COLO829 (cell line): ENCODE data around the gene RARRES2.
"Not testable (repeated sequence)": the region's sequence is repeated elsewhere in the genome, so short reads cannot be mapped to it uniquely, and the experiment has no call there.

ENCODE experiments used
- DNase-seq: peaks from one replicate; pipeline ENCODE4 v3.0.0; 2012; ENCODE audit warnings: low spot score

Gene RARRES2

DNA sequence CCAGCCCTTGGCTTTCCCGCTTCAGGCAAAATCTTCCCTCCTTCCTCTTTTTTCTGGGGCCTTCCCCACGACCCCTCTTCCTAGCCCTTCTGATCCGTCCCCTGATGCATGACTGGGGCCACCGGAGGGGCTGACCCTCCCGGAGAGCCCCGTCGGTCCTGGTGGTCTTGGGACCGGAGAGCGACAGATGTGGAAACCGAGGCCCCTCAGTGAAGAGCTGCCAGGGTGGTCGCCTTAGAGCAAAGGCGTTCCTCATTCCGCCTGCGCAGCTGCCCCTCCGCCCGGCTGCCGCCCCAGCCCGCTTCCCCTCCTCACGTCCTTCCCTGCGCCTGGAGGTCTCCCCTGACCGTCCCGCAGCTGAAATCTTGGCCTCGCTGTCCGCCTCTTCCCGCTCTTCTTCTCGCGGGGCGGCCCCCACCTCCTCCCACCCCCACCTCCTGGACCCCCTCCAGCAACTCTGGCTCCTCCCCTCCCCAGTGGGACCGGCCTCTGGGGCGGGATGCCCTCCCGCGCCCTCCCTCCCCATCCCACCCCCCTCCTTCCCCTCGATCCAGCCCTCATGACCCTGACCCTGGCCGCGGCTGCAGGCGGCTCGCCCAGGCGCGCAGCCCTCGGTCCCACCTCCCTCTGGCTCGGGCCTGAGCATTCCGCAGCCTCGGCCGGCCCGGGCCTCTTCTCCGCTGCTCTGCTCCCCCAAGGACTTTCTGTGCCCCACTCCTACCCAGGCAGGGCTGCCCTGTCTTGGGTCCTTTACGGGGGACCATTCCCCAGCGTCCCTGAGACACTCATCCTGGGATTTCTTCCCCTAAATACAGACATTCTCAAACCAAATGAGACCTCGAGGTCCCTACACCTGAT, at the start of gene RARRES2:
TSS of gene RARRES2 (minus strand) at position 367 of the 858 bp plus-strand sequence. CDS start 1,020 bp downstream, outside the sequence.
- DNase-seq = no peak

DNA sequence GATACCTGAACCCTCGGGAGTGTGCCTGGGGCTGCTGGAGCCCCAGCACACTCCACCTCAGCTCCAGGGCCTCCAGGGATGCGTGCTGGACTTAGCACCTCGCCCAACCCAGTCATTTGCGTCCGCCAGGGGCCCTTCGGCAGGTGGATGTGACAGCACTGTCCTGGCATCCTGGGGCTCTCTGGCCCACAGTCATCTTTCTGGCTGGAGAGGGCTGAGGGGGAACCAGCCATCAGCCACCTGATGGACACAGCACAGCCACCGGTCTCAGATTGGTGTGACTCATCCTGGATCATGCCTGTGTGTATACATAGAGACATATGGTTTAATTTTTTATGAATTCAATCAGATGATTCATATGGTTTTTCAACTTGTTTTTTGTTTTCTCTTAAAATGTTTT, 48.8 kb upstream of the RARRES2 start:
- DNase-seq = no peak

DNA sequence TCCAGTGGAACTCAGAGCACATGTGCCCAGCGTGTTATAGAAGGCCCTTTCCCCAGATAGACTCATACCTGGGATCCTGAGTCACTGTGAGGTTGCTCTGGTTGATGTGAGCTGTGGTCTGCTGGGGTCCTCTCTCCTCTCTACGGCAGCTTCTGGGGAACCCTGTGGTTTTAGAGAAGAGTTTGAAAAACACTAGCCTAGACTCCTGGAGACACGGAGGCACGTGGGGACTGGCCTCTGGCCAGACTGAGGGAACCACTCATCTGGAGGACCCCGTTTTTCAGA, 48.0 kb upstream of the RARRES2 start:
- DNase-seq = no peak

DNA sequence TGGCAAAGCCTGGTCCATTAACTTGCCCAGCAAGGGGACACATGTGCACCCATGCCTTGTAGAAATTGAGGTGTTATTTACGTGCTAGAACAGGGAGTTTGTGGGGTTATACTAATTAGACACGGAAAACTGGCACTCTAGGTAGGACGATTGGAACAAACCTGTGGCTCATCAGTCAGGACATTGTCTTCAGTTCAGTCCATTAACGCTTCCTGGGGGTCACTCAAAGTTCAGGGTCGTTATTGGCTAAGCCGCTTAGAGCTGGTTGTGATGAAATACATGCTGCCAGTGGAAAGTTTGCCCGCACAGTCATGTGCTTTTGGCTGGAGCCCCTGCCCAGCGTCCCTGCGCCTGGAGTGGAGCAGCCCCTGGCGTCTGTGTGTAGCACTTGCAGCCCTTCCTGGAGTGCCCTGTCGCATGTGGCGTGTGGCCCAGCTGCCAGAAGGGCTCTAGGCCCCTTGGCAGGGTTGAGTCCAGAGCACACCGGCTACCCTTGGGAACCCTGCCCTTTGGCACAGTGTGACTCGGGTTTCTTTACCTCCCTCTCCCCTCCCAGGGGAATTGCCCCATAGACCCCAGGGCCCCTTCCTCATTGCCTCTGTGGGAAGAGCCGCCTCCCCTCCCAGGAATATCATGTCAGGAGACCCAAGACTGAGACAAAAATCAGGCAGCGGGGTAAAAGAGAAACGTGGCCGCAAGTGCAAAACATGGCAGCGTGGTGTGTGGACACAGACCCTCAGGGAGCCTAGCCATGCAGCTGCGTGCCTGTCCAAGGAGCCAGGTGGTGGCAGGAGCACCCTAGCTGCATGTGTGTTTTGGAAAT, 47.5 kb upstream of the RARRES2 start:
- no peak for DNase-seq

DNA sequence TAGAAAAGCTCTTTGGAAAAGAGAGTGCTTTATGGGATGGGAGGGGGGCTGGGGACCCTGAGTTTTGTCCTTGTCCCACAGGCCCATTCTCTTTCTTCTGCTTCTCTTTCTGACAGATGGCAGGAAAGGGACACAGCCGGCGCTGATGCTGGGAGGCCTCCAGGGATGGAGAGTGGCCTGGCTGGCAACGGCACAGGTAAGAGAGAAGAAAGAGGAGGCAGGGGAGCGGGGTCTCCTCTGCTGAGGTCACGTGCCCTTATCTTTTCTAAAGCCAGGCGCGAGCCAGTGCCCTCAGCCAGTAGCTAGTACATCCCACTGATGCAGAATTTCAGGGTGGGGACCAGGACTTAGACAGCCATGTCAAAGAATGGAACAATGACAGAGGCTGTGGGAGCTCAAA, 46.9 kb upstream of the RARRES2 start:
- no peak for DNase-seq

DNA sequence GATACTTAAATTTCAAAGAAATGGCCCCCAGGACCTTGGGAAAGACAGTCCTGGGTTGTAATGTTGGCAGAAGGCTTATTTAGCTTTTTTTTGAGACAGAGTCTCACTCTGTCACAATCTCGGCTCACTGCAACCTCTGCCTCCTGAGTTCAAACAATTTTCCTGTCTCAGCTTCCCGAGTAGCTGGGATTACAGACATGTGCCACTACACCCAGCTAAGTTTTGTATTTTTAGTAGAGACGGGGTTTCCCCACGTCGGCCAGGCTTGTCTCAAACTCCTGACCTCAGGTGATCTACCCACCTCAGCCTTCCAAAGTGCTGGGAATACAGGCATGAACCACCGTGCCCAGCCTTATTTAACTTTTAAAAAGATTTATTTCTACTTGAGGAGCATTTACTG, 44.5 kb upstream of the RARRES2 start:
- not testable (repeated sequence) for DNase-seq

DNA sequence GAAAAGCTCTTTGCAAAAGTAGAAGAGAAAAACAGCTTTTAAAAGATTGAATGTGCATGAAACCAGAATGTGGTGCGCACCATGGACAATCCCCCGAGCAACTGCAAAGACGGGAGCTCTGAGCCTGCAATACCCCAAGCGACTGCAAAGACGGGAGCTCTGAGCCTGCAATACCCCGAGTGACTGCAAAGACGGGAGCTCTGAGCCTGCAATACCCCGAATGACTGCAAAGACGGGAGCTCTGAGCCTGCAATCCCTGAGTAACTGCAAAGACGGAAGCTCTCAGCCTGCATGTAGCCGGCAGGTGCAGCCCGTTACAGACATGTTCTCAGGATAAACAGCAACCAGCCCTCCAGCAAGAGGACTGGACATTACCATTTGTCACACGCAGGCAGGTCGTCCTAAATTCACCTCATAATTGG, 43.9 kb upstream of the RARRES2 start:
- DNase-seq = no peak

DNA sequence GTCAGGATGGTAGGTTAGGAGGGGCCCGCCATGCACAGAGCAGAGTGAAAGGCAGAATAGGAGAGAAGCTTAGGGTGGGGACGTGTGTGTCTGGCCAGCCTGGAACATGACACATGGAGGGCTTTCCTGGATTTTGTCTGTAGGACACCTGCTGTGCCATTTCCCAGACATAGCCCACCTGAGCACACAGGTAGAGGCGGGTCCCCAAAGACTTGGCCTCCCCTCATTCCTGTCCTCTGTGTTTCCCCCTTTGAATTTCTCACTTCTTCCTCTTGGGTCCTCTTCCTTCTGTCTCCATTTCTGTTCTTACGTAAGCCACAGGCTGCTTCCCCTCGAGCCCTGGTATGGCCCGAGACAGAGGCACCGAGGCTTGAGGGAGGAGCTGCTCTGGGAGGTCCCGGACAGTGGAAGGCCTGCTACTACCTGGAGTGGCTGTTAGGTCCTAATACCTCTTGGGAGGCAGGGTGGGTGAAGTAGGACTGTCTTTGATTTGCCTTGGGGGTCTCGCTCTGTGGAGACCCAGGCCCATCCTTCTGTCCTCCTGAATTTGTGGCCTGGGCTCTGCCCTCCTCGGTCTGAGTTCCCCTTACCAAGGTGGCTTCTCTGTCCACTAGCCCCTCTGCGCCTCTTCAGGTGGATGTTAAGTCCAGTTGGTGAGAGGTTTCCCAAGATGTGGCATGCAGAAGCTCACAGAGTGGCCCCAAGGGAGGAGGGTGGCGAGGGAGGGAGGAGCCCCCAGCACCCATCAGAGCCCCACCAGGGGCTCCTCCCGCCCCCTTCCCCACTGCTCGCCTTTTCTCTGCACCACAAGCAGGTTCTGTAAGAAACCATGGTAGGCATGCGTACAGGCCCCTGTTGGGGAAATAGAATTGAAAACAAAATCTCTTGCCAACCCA, 43.2 kb upstream of the RARRES2 start:
- DNase-seq = no peak

DNA sequence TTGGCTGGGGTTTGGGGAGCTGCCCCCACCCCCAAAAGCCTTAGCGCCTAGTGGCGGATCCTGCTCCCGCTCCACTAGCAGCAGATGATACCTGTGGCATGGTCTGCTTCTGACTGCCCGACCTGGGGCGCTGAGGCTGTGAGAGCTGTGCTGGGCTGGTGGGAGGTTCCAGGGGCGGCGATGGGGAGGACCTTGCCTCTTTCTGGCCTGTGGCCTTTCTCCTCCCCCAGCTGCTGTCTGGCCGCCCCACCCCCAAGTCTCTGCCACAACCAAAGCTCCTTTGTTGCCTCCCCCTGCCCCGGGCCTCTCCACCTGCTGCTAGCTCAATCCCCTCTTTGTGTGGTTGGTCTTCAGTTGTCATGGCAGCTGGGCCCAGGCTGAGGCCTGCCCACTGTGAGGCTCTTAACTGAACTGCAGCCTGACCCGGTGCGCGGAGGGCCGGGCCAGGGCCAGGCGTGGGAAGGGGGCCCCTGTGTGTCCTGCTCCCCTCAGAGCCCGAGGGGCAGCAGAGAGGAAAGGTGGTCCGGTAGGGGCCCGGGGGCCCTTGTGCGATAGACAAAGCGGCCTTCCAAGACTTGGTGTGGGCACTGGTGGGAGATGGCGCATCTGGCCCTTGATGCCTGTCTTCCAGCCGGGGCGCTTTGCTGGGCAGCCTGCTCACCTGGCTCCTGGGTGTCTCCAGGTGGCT, 42.4 kb upstream of the RARRES2 start:
- DNase-seq = peak; percentile 98

DNA sequence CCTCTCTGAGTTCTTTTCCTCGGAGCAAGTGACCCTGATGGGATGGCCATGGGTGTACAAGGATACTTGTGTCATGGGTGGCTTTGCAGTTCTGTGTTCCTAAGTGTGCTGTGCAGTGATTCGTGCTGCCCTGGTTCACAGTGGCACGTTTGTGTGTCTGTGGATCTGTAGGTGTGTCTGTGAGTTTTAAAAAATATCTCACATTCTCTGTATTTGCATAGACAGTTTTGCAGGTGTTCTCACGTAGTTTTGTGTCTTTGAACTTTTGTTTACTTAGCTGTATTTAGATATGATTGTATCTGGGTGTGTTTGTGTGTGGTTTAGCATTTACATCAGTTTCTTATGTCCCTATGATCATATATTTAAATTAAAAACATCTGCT, 41.4 kb upstream of the RARRES2 start:
- DNase-seq = no peak

DNA sequence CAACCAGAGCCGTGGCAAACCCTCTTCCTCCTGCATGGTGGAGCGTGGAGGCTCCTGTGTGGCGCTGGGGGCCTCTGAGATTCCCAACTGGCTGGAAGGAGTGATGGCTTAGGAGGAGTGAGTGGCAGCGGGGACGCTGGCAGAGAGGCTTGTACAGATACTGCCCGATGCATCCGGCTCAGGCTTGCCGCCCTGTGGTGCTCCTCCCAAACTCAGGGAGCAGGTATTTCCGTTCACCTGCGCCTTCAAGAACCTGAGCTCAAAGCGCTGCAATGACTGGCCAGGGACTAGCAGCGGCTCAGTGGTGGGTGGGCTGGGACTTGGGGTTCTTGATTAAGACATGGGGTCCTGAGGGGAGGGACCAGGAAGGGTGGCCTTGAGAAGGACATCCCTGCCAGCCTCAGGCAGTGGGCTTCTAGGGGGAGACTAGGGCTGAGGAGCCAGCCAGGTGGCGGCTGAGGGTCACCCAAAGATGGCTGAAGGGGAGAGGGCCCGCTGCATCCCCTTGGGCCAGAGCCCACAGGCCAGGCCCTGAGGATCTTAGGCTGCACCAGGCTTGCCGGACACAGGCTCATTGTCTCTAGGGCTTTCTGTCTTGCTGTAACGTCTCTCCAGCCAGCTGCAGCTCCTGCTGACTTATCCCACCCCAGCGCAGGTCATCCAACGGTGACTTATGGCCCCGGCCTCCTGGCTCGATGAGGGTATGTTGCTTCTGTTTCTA, 40.9 kb upstream of the RARRES2 start:
- DNase-seq = no peak

DNA sequence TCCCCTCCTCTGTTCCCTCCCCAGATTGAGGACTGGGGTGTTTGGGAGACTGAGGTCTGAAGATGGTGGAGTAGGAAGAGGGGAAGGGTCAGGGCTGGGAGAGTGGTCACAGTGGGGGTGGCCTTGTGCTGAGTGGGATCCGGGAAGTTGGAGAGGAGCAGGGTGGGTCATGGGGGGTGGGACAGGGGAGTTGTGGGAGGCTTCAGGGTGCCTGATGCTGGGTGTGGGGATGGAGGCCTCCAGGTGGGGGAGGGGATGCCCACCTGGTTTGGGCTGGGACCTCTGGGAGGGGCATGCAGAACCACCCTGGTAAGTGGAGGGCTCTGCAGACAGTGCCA, 40.3 kb upstream of the RARRES2 start:
- DNase-seq = no peak

DNA sequence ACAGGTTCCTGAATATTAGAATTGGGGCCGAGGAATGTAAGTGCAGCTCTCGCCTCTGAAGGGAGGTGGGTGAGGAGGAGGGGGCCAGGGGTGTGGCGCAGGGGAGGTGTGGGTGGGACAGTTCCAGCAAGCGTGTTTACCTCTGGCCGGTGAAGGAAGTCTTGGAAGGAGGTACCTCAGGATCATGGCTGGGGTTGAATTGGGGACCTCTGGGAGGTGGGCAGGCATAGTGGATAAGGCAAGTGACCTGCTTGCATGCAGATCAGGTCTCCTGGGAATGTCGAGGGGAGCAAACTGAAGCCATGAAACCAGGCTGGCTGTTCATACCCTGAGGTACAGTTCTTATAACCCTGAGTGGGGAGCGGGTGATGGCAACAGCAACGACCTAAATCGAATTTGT, 39.7 kb upstream of the RARRES2 start:
- no peak for DNase-seq

DNA sequence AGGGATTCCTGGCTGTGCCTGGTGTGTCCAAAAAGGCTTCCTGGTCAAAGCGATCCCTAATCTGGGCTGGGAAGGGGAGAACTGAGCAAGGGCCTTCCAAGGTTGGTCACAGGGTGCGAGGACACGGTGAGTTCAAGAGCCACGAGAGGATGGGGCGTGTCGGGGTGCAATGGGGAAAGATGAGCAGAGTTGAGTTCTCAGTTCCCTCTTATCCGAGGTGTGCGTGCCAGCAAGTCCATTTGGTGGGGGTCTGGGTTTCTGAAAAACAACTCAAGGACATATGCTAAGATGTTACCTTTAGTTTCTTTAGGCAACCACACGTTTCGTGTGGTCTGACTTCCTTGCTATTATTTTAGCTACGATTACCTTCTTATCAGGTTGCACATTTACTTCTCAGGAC, 39.0 kb upstream of the RARRES2 start:
- no peak for DNase-seq

DNA sequence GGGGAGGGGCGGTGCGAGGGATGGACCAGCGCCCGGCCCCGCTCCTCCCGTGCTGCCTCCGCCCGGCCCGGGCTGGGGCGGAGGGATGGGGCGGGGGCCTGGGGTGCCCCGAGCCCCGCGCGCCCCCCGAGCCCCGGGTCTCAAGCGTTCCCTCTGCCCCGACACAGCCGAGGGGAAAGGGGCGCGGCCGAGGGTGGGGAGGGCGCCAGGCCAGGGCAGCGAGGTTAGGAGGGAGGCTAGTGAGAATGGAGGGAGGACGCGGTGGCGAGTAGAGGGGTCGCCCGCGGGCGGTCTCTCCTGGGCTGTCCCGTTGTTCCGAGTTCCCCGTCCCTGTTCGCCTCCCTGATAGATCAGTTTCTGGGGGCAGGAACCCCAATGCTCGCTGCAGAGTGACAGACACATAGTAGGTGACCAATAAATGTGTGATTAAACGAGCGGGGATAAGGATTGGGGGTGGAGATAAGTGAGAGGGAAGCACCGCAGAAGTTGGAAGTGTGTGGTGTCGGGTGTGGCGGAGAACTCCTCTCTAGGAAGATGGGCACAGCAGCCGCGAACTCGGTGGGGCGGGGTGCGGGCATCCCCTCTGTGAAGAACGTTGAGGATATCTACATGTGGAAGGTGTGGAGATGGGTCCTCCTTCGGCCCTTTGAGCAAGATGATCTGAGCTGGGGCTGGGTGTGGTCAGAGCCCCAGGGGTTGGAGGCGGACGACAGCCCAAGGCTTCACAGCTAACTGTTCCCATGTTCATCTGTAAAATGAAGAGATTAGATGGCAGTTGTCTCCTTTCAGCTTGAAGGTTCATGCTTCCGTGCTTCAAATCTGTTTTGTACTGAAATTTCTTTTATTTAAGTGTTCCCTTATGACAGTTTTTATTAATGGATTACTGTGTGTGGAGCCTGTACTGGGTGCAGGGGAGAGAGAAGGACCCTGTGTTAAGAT, 38.3 kb upstream of the RARRES2 start:
- DNase-seq = no peak

DNA sequence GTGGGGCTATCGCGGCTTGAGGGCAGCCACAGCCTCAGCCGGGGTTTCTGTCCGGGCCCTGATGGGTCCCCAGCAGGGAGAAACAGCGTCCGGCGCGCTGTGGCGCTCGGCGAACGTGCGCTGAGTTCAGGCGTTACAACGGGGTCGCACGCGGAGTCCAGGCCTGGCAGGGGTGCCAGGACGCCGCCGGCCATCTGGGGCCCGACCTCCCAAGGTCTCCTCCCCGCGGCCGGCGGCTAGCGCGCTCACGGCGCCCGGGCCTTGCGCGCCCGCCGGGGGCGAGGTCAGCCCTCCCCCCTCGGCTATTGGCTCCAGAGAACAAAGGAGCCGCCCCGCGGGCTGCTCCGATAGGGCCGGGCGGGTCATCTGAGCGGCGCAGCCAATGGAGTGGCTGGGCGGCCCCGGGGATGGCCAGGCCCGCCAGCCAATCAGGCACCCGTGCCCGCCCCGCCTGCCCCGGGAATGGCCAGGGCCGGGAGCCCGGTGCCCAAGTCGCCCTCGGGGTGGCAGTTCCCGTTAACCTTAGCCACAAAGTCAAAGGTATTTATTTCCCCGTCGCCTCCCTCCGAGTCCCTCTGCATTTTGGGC, 37.5 kb upstream of the RARRES2 start, which contains the start of gene ZNF775:
TSS of gene ZNF775 (plus strand) at position 478 of the 588 bp plus-strand sequence. CDS start 9,141 bp downstream, outside the sequence.
- DNase-seq = peak; percentile 98

DNA sequence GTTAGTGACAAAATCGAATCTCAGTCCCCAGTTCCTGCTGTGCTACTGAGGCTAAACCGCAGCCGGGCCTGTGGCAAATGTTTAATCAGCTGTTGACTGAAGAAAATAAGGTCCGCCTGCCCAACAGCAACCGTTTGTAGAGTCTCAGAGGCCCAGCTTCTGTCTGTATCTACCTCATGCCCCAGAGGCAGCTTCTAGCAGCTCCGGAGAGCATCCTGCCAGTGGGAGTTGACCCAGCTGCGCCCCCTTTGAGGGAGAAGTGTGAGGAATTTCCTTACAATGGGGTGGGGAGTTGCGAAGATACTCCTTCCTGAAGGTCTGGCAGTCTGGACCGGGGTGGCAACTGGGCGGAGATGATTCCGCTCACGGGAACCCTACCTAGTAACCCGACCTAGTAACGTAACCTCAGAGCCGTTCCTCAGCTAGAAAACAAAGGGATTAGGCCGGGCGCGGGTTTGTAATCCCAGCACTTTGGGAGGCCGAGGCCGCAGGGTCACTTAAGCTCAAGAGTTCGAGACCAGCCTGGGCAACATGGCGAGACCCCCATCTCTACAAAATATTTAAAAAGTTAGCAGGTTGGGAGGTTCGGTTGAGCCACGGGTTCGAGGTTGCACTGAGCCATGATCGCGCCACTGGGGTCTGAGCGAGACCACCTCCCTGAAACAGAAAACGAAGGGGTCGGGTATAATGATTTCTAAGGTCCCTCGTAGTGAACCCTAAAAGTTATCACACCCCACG, 36.9 kb upstream of the RARRES2 start:
- DNase-seq = no peak

DNA sequence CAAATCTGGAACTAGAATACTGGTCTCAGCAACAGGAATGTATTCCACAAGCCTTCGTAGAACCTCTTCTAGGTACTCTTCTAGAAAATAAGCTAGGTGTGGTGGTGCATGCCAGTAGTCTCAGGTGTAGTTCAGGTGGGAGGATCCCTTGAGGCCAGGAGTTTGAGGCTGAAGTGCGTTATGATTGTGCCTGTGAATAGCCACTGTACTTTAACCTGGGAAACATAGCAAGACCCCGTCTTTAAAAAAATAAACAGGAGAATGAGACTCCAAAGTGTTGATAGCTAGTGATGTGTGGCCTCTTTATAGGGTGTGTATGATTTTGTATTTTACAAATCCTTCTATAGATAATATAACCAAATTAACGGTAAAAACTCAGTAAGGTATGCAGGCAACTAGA, 36.2 kb upstream of the RARRES2 start:
- no peak for DNase-seq

DNA sequence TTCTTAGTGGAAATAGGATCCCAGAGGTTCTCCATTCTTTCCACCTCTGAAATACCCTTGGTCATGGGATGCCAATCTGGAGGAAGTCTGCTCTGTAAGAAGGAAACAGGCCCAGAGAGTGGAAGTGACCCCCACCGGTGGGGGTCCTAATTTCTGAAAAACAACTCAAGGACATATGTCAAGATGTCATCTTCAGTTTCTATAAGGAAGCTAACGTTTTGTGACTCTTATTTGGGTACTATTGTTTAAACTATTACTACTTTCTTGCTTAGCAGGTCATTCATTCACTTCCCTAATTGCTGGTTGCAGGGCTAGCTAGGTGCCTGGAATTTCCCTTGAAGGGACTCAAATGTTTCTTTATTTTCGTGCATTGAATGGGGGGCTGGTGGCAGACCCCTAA, 35.8 kb upstream of the RARRES2 start:
- no peak for DNase-seq
